HG03139 (cell line): ENCODE data around the gene SPIC.

Source experiments
- ATAC-seq: cut with Tn5 transposase; IDR thresholded peaks from one replicate; pipeline ENCODE4 v1.9.1; 2021; ENCODE audit not compliant: unreplicated experiment

The SPIC gene

DNA sequence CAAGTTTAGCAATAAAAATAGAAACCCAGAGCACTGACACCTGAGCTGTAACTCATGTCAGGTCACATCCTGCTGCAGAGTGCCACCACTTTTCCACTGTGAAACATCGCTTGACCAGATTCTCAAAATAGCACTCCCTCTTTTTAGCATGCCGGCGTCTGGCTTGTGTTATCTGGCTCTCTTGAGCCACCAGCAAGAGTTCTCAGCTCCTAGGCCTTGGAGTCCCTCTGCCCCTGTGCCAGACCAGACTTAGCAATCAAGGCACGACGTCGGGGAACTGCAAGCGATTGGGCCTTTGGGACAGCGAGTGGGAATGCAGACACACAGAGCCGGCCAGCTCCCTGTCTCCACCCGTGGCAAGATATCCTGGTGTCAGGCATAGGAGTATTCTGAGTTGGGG, 52.5 kb downstream of the SPIC start:
- no peak for ATAC-seq

DNA sequence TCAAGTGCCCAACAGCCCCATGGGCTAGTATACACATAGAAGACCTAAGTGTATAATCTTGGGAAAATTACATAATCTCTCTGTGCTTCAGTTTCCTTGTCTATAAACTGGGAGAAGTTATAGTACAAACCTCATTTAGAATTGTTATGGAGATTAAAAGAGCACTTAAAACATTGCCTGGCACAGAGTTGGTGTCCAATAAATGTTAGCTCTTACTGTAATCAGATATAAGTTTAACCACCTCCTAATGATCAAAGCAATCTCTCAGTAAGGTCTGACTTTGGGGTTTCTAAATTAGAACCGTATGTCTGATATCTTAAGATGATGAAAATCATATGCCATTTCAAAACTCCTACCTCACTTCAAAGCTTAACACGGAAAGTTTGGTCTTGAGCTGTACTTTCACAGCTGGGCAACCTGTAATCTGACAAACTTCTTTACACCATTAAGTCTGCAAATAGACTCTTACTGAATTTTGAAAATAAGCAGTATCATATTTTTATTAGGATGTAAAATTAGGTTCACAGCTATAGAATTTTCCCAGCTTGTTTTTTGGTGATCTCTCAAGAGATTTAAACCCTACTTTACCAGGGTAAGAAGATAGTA, 61.0 kb downstream of the SPIC start:
- no peak for ATAC-seq
